Hepatocyte (in vitro differentiated cells): ENCODE results near the gene TMEM156. TPM values are rescaled to one million over a fixed set of nuclear protein-coding genes. Genes with fewer than 3 reads are reported as not detected.

Experiments used
- DNase-seq: peaks from one replicate; pipeline ENCODE4 v3.0.0-alpha.2; 2016; ENCODE audit warnings: low spot score
- H2AFZ ChIP-seq: fragments of 200-600 bp; sonication (generic); 2 replicates; pipeline ENCODE4 v1.6.0; 2016; ENCODE audit warnings: antibody characterized with exemption, mild to moderate bottlenecking
- H3K27ac ChIP-seq: fragments of 200-600 bp; sonication (generic); 2 replicates; pipeline ENCODE4 v1.5.1; 2016; ENCODE audit warnings: mild to moderate bottlenecking
- H3K27me3 ChIP-seq: fragments of 200-600 bp; sonication (generic); 2 replicates; pipeline ENCODE4 v1.6.1; 2016
- H3K36me3 ChIP-seq: fragments of 200-600 bp; sonication (generic); replicated peaks from 2 replicates; pipeline ENCODE4 v1.5.1; 2016; ENCODE audit warnings: low read depth; ENCODE audit not compliant: insufficient read depth
- H3K4me1 ChIP-seq: fragments of 200-600 bp; sonication (generic); 2 replicates; pipeline ENCODE4 v1.5.1; 2016; ENCODE audit warnings: mild to moderate bottlenecking, moderate library complexity; ENCODE audit not compliant: insufficient read depth
- H3K4me2 ChIP-seq: fragments of 200-600 bp; sonication (generic); 2 replicates; pipeline ENCODE4 v1.6.0; 2016
- H3K4me3 ChIP-seq: fragments of 200-600 bp; sonication (generic); 2 replicates; pipeline ENCODE4 v1.5.1; 2016; ENCODE audit warnings: mild to moderate bottlenecking
- H3K79me2 ChIP-seq: fragments of 200-600 bp; sonication (generic); 2 replicates; pipeline ENCODE4 v1.6.0; 2017; ENCODE audit warnings: mild to moderate bottlenecking
- H3K9me2 ChIP-seq: fragments of 200-600 bp; sonication (generic); replicated peaks from 2 replicates; pipeline ENCODE4 v1.6.0; 2017; ENCODE audit warnings: mild to moderate bottlenecking; ENCODE audit not compliant: insufficient read depth
- H3K9me3 ChIP-seq: fragments of 200-600 bp; sonication (generic); 2 replicates; pipeline ENCODE4 v1.5.1; 2016; ENCODE audit warnings: low read depth, mild to moderate bottlenecking
- H4K20me1 ChIP-seq: fragments of 200-600 bp; sonication (generic); 2 replicates; pipeline ENCODE4 v1.6.0; 2016; ENCODE audit warnings: mild to moderate bottlenecking; ENCODE audit not compliant: insufficient read depth, poor library complexity, severe bottlenecking
- EZH2 ChIP-seq: fragments of 200-600 bp; sonication (generic); IDR thresholded peaks from 2 replicates; pipeline ENCODE4 v1.6.1; 2016; ENCODE audit warnings: antibody characterized with exemption, mild to moderate bottlenecking, borderline replicate concordance
- EZH2phosphoT487 ChIP-seq: fragments of 200-600 bp; sonication (generic); IDR thresholded peaks from one replicate; pipeline ENCODE4 v1.6.1; 2018; ENCODE audit warnings: antibody characterized with exemption, mild to moderate bottlenecking, low read depth, moderate library complexity; ENCODE audit not compliant: unreplicated experiment, severe bottlenecking
- WGBS: methylation state at CpG from one replicate; pipeline ENCODE4 v1.1.6; 2016; ENCODE audit warnings: low lambda C conversion rate; ENCODE audit errors: missing lambda C conversion rate; 5-methylcytosine and 5-hydroxymethylcytosine counted together
- polyA plus RNA-seq: library from polyadenylated mRNA; unstranded; fragments of >200 nt; fragmentation: Nextera tagmentation; extraction: Ambion mirVana; gene quantifications from 2 replicates; pipeline ENCODE4 v1.2.1, GENCODE V29; 2016
- total RNA-seq: library from RNA; depleted of rRNA; stranded (reverse); fragments of >200 nt; gene quantifications from 2 replicates; pipeline ENCODE4 v1.2.3, GENCODE V29; 2014
- TF ChIP-seq, protein P1 (sequence below): fragments of 200-600 bp; sonication (generic); IDR thresholded peaks from 2 replicates; pipeline ENCODE4 v1.5.1; 2016; ENCODE audit warnings: antibody characterized with exemption, mild to moderate bottlenecking; ENCODE audit not compliant: poor library complexity

TMEM156 gene, protein sequence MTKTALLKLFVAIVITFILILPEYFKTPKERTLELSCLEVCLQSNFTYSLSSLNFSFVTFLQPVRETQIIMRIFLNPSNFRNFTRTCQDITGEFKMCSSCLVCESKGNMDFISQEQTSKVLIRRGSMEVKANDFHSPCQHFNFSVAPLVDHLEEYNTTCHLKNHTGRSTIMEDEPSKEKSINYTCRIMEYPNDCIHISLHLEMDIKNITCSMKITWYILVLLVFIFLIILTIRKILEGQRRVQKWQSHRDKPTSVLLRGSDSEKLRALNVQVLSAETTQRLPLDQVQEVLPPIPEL
- 1.3 TPM in 1 of 2 replicates, not detected in the other for total RNA-seq
- not detected in 2 replicates for polyA plus RNA-seq

DNA sequence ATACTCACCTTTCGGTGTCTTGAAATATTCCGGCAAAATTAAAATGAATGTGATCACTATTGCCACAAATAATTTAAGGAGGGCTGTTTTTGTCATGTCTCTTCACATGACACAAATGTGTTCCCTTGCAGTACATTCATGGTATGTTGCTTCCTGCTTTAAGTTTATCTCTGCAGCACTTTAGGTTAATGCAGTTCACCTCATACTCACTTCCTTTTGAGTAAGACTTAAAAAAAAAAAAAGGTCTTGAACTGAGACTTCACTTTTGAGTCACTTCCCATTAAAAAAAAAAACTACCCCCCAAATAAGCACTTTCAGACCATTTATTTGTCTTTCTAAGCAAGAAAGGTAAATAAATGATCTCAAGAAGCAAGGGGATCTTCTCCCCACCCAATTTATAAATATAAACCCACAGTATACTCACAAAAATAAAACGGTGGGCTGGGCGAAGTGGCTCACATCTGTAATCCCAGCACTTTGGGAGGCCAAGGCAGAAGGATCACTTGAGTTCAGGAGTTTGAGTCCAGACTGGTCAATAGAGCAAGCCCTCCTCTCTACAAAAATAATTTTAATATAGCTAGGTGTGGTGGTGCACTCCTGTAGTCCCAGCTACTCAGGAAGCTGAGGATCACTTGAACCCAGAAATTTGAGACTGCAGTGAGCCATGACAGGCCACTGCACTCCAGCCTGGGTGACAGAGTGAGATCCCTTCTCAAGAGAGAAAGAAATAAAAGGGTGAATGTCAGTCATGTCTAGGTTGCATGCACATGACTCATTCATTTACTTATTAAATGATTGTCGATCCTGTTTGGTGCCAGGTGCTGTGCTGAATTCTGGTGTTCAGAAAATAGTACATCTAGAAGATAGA is at the start of gene TMEM156:
Gene TMEM156, minus strand, starts transcription at position 192 of the 868 bp plus-strand sequence. Its CDS starts 96 bp downstream, at position 96.
- Histone ChIP-seq H3K9me3 (no peaks in the 10 kb centered on the region), H4K20me1 (no peaks in the 10 kb centered on the region), H2AFZ (no peak within 1 kb of the TSS), H3K4me2 (no peak within 1 kb of the TSS), H3K27ac (no peak within 1 kb of the TSS), H3K27me3 (no peaks in the 10 kb centered on the region), H3K79me2 (no peaks in the 10 kb centered on the region), H3K9me2 (no peaks in the 10 kb centered on the region), H3K4me3 (no peak within 1 kb of the TSS), H3K36me3 (no peaks in the 10 kb centered on the region), H3K4me1 (no peaks in the 10 kb centered on the region)
- WGBS: 77% methylated on average over 5 of the region's 5 CpGs
- TF ChIP-seq EZH2: no peak
- TF ChIP-seq, protein P1, sequence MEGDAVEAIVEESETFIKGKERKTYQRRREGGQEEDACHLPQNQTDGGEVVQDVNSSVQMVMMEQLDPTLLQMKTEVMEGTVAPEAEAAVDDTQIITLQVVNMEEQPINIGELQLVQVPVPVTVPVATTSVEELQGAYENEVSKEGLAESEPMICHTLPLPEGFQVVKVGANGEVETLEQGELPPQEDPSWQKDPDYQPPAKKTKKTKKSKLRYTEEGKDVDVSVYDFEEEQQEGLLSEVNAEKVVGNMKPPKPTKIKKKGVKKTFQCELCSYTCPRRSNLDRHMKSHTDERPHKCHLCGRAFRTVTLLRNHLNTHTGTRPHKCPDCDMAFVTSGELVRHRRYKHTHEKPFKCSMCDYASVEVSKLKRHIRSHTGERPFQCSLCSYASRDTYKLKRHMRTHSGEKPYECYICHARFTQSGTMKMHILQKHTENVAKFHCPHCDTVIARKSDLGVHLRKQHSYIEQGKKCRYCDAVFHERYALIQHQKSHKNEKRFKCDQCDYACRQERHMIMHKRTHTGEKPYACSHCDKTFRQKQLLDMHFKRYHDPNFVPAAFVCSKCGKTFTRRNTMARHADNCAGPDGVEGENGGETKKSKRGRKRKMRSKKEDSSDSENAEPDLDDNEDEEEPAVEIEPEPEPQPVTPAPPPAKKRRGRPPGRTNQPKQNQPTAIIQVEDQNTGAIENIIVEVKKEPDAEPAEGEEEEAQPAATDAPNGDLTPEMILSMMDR: no peak
- TF ChIP-seq EZH2phosphoT487: no peak
- no peak for DNase-seq

DNA sequence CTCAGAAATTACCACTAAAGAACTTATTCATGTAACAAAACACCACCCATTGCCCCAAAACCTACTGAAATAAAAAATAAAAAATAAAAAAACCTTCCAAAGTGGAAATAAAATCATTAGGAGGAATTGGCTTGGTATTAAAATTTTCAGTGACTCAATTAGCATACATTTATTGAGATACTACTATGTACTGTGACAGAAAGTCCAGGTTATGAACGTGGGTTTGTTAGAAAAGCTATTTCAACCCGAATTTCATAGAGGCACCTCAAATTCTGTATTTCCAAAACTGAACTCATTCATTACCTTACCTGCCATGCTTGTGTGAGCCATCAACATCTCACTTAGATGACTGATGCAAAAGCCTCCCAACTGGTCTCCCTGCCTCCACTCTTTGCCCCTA is 46.6 kb upstream of the TMEM156 start:
- no peaks in the 10 kb centered on the region for H3K4me1 ChIP-seq
- TF ChIP-seq EZH2 (no peak), EZH2phosphoT487 (no peak)
- TF ChIP-seq, protein P1: no peak
- 98% methylated on average over 2 of the region's 2 CpGs for WGBS

DNA sequence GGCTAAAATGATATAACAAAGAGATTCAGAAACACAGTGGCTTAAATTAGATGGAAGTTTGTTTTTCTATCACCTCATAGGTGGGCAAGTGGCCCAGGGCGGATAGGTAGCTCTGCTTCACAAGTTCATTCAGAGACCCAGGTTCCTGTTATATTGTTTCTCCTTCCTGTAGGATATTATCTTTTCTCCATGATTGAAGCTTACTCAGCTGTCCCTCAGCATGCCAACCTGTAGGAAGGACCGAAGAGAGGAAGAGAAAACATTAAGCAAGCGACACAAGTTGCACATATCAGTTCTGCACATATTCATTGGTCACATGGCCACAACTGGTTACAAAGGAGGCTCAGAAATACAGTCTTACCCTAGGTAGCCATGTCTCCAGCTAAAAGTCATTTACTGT is 36.7 kb upstream of the TMEM156 start:
- no peak overlapping the region for H3K4me3 ChIP-seq
- no peak overlapping the region for H3K4me2 ChIP-seq
- H3K36me3 ChIP-seq: no peaks in the 10 kb centered on the region
- H3K79me2 ChIP-seq: peaks cover 24% of the 10 kb centered on the region
- no peaks in the 10 kb centered on the region for H3K9me3 ChIP-seq
- H4K20me1 ChIP-seq: no peaks in the 10 kb centered on the region
- WGBS: 97% methylated on average over 3 of the region's 3 CpGs
- DNase-seq: no peak
- H3K27ac ChIP-seq: no peak overlapping the region
- no peaks in the 10 kb centered on the region for H3K27me3 ChIP-seq
- TF ChIP-seq EZH2phosphoT487: no peak
- TF ChIP-seq, protein P1: no peak
- no peak for TF ChIP-seq EZH2
- H3K4me1 ChIP-seq: no peaks in the 10 kb centered on the region
- H2AFZ ChIP-seq: no peak overlapping the region
- H3K9me2 ChIP-seq: no peaks in the 10 kb centered on the region

More for the DNA sequence above, 46.6 kb upstream of the TMEM156 start:
- Histone ChIP-seq H3K36me3 (no peaks in the 10 kb centered on the region), H3K79me2 (no peaks in the 10 kb centered on the region), H2AFZ (no peak overlapping the region), H3K4me3 (no peak overlapping the region), H3K27ac (no peak overlapping the region), H4K20me1 (no peaks in the 10 kb centered on the region), H3K4me2 (no peak overlapping the region), H3K9me3 (no peaks in the 10 kb centered on the region), H3K9me2 (no peaks in the 10 kb centered on the region), H3K27me3 (no peaks in the 10 kb centered on the region)
- no peak for DNase-seq
